ENCODE results near the gene CNTFR. TPM values are rescaled to one million over a fixed set of nuclear protein-coding genes. Genes with fewer than 3 reads are reported as not detected.

The CNTFR gene
- total RNA-seq, 4 donors from 2014 or later: 19.8 to 40.9 (median 34.7) TPM

- peaks cover 0 to 25% (median 2%) of the 10 kb centered on the region in 4 donors for H3K4me1 ChIP-seq
- no peaks in the 10 kb centered on the region for H3K36me3 ChIP-seq
- WGBS, 2 donors: 49 to 77% methylated on average over 5 to 6 of the region's 6 CpGs
- H3K4me3 ChIP-seq: no peak overlapping the region
- TF ChIP-seq EP300 (IDR thresholded peaks at IDR 0.05): no peak
- TF ChIP-seq CTCF (IDR thresholded peaks at IDR 0.05): no peak
- no peak for TF ChIP-seq POLR2A (IDR thresholded peaks at IDR 0.05)
- no peak for DNase-seq (ENCODE audit: low spot score in 2 of 2)
- H3K27me3 ChIP-seq: no peaks in the 10 kb centered on the region
- H3K9me3 ChIP-seq: no peaks in the 10 kb centered on the region
- H3K27ac ChIP-seq: no peak overlapping the region
Observed at GRCh38 chr9:34518110-34518616, 71.4 kb downstream of the CNTFR start.

- TF ChIP-seq POLR2A (IDR thresholded peaks at IDR 0.05) (no peak), EP300 (IDR thresholded peaks at IDR 0.05) (no peak), CTCF (IDR thresholded peaks at IDR 0.05) (no peak)
- no peak for DNase-seq (ENCODE audit: low spot score in 2 of 2)
- Histone ChIP-seq H3K9me3 (no peaks in the 10 kb centered on the region), H3K36me3 (no peaks in the 10 kb centered on the region), H3K27me3 (no peaks in the 10 kb centered on the region), H3K27ac (no peak overlapping the region), H3K4me1 (peaks cover 0 to 24% (median 0%) of the 10 kb centered on the region in 4 donors), H3K4me3 (no peak overlapping the region)
- WGBS, 2 donors: 83 to 86% methylated on average over 7 of the region's 7 CpGs
Observed at GRCh38 chr9:34517185-34517584, 72.3 kb downstream of the CNTFR start.

- Histone ChIP-seq H3K4me3 (no peak overlapping the region), H3K27ac (no peak overlapping the region), H3K36me3 (no peaks in the 10 kb centered on the region), H3K9me3 (no peaks in the 10 kb centered on the region), H3K27me3 (no peaks in the 10 kb centered on the region), H3K4me1 (peaks cover 0 to 19% (median 0%) of the 10 kb centered on the region in 4 donors)
- no peak for DNase-seq (ENCODE audit: low spot score in 2 of 2)
- WGBS, 2 donors: 93 to 95% methylated on average over 3 of the region's 3 CpGs
- TF ChIP-seq EP300 (IDR thresholded peaks at IDR 0.05): no peak
- no peak for TF ChIP-seq POLR2A (IDR thresholded peaks at IDR 0.05)
- no peak for TF ChIP-seq CTCF (IDR thresholded peaks at IDR 0.05)
Observed at GRCh38 chr9:34515959-34516358, 73.6 kb downstream of the CNTFR start.

GRCh38 chr9:34514816-34515215, 74.7 kb downstream of the CNTFR start:
- no peak overlapping the region for H3K4me3 ChIP-seq
- no peaks in the 10 kb centered on the region for H3K27me3 ChIP-seq
- H3K36me3 ChIP-seq: no peaks in the 10 kb centered on the region
- no peak overlapping the region for H3K27ac ChIP-seq
- no peak for DNase-seq (ENCODE audit: low spot score in 2 of 2)
- 77 to 87% methylated on average over 2 to 3 of the region's 3 CpGs for WGBS, 2 donors
- H3K4me1 ChIP-seq: peaks cover 0 to 23% (median 0%) of the 10 kb centered on the region in 4 donors
- H3K9me3 ChIP-seq: no peaks in the 10 kb centered on the region
- TF ChIP-seq CTCF (IDR thresholded peaks at IDR 0.05) (no peak), EP300 (IDR thresholded peaks at IDR 0.05) (no peak), POLR2A (IDR thresholded peaks at IDR 0.05) (no peak)

- peaks cover 0 to 23% (median 0%) of the 10 kb centered on the region in 4 donors for H3K4me1 ChIP-seq
- no peaks in the 10 kb centered on the region for H3K9me3 ChIP-seq
- no peak overlapping the region for H3K27ac ChIP-seq
- H3K27me3 ChIP-seq: no peaks in the 10 kb centered on the region
- no peak for DNase-seq (ENCODE audit: low spot score in 2 of 2)
- WGBS, 2 donors: 95 to 96% methylated on average over 8 of the region's 8 CpGs
- TF ChIP-seq EP300 (IDR thresholded peaks at IDR 0.05): no peak
- no peak for TF ChIP-seq CTCF (IDR thresholded peaks at IDR 0.05)
- TF ChIP-seq POLR2A (IDR thresholded peaks at IDR 0.05): no peak
- H3K4me3 ChIP-seq: no peak overlapping the region
- H3K36me3 ChIP-seq: no peaks in the 10 kb centered on the region
Observed at GRCh38 chr9:34514401-34514800, 75.1 kb downstream of the CNTFR start.
